Tibial nerve (tissue), 4 donors: ENCODE results near the gene RRP7A.

Source experiments
- CTCF ChIP-seq, 5 experiments: fragments of 200-600 bp in 3 of 5; fragments of 450-650 bp in 2 of 5; sonication (generic) in 3 of 5; IDR thresholded peaks; one replicate each; pipeline ENCODE4 v1.5.1; 2016 to 2019; ENCODE audit warnings: antibody characterized with exemption in 5 of 5, mild to moderate bottlenecking in 3 of 5, moderate library complexity in 2 of 5
- EP300 ChIP-seq, 2 donors: sonication (generic); formaldehyde crosslinking; IDR thresholded peaks; one replicate each; pipeline ENCODE4 v1.6.1; 2017; ENCODE audit warnings: antibody characterized with exemption in 2 of 2, mild to moderate bottlenecking in 1 of 2
- POLR2A ChIP-seq, 2 donors: fragments of 450-650 bp; IDR thresholded peaks; one replicate each; pipeline ENCODE4 v1.6.1; 2017; ENCODE audit warnings: antibody characterized with exemption in 2 of 2, mild to moderate bottlenecking in 2 of 2, moderate library complexity in 2 of 2

GRCh38 chr22:42471441-42471840 is 48.2 kb downstream of the RRP7A start:
- TF ChIP-seq EP300 (IDR thresholded peaks at IDR 0.05) (no peak), POLR2A (IDR thresholded peaks at IDR 0.05) (no peak), CTCF (IDR thresholded peaks at IDR 0.05) (no peak)
